ENCODE results near the gene WDR90.
A peak's percentile ranks its signal among the peaks of the same experiment; 100 is the strongest.

Gene WDR90

GRCh38 chr16:680625-680945, 31.4 kb downstream of the WDR90 start:
- POLR2A ChIA-PET (ENCODE audit: low non-redundant PET): no interaction called here
- peak overlapping the region; percentile 94 for H3K27ac ChIP-seq
- CTCF ChIA-PET: interaction anchor here (1.1 kb wide), 1 partner anchor 19 kb away, joined by 4 read pairs; no protein-coding TSS in a partner anchor
- no peak for DNase-seq (ENCODE audit: low spot score)
- no peak for TF ChIP-seq CTCF (conservative IDR thresholded peaks at IDR 0.05; ENCODE audit: low read depth)

GRCh38 chr16:680967-681745, 32.0 kb downstream of the WDR90 start:
- no peak for TF ChIP-seq CTCF (conservative IDR thresholded peaks at IDR 0.05; ENCODE audit: low read depth)
- ChIA-PET POLR2A (ENCODE audit: low non-redundant PET) (no interaction called here), CTCF (interaction anchor here (1.1 to 1.2 kb wide), 2 partner anchors 19 to 20 kb away, joined by 3 to 4 read pairs; no protein-coding TSS in a partner anchor)
- H3K27ac ChIP-seq: peak overlapping the region; percentile 94
- no peak for DNase-seq (ENCODE audit: low spot score)

- ChIA-PET CTCF (interaction anchor here (1.0 to 1.2 kb wide), 2 partner anchors 14 to 19 kb away, joined by 3 to 4 read pairs; partner anchors contain the start of gene RHOT2), POLR2A (ENCODE audit: low non-redundant PET) (no interaction called here)
- TF ChIP-seq CTCF (conservative IDR thresholded peaks at IDR 0.05; ENCODE audit: low read depth): no peak
- peak overlapping the region; percentile 94 for H3K27ac ChIP-seq
- DNase-seq (ENCODE audit: low spot score): no peak
Measured at GRCh38 chr16:681746-682427, 32.7 kb downstream of the WDR90 start.

- ChIA-PET CTCF (interaction anchor here (1.0 kb wide), 1 partner anchor 15 kb away, joined by 4 read pairs; the partner anchor contains the start of gene RHOT2), POLR2A (ENCODE audit: low non-redundant PET) (no interaction called here)
- TF ChIP-seq CTCF (conservative IDR thresholded peaks at IDR 0.05; ENCODE audit: low read depth): no peak
- no peak for DNase-seq (ENCODE audit: low spot score)
- H3K27ac ChIP-seq: peak overlapping the region; percentile 94
Measured at GRCh38 chr16:682493-683395, 33.6 kb downstream of the WDR90 start.

- POLR2A ChIA-PET (ENCODE audit: low non-redundant PET): interaction anchor here (0.6 to 1.2 kb wide), 3 partner anchors 11 to 612 kb away, joined by 3 to 5 read pairs (median 5); no protein-coding TSS in a partner anchor
- peak overlapping the region; percentile 94 for H3K27ac ChIP-seq
- DNase-seq (ENCODE audit: low spot score): no peak
- CTCF ChIA-PET: interaction anchor here (0.6 to 1.6 kb wide), 4 partner anchors 16 to 91 kb away, joined by 3 to 5 read pairs (median 4); partner anchors contain the start of genes METRN and RHOT2
- TF ChIP-seq CTCF (conservative IDR thresholded peaks at IDR 0.05; ENCODE audit: low read depth): no peak
Measured at GRCh38 chr16:683396-684070, 34.4 kb downstream of the WDR90 start.

All from RWPE1 (cell line).